ENCODE data around the gene LARP6. TPM values are rescaled to one million over a fixed set of nuclear protein-coding genes. Genes with fewer than 3 reads are reported as not detected.
A peak's percentile ranks its signal among the peaks of the same experiment; 100 is the strongest.

The LARP6 gene
- total RNA-seq, 1 donor from 2014 or later = 24.8 TPM

DNA sequence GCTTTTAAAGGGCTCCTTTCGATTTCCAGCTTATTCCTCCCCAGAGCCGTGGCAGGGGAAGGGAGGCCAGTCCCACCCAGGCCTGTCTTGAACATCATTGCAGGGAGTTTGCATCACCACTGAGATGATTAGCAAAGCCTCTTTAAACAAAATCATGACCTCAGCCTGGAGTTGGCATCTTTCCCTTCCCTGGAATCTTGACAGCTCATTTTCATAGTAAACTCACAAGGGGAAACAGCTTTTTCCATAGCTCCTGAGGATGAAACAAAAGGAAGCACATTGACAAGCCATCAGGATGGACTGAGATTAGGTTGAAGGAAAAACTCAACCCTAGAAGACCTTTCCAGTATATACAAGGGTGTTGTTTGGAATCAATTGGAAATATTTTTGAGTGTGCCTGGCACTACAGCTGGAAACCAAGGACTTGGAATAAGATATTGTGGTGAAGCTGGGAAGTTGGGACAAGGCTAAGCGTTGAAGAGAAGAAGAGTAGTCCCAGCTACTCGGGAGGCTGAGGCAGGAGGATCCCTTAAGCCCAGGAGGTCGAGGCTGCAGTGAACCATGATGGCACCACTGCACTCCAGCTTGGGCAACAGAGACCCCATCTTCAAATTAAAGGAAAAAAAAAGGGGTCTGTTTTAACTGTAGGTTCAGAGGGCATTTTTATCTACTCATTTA, 3.1 kb upstream of the LARP6 start:
- no peak for DNase-seq (ENCODE audit: low spot score in 2 of 2, unreplicated experiment in 2 of 2)
- TF ChIP-seq CTCF (IDR thresholded peaks at IDR 0.05; ENCODE audit: unreplicated experiment) = no peak
- Mint-ChIP-seq H3K4me1 (peaks cover 15% of the 10 kb centered on the region), H3K36me3 (no peaks in the 10 kb centered on the region), H3K27ac (peak overlapping the region; percentile 18), H3K9me3 (no peaks in the 10 kb centered on the region), H3K4me3 (no peak overlapping the region), H3K27me3 (ENCODE audit: low read depth) (no peaks in the 10 kb centered on the region)

- H3K9me3 Mint-ChIP-seq = no peaks in the 10 kb centered on the region
- H3K36me3 Mint-ChIP-seq = peaks cover 4% of the 10 kb centered on the region
- DNase-seq (ENCODE audit: low spot score in 2 of 2, unreplicated experiment in 2 of 2) = no peak
- H3K27me3 Mint-ChIP-seq (ENCODE audit: low read depth) = no peaks in the 10 kb centered on the region
- H3K4me1 Mint-ChIP-seq = peaks cover 15% of the 10 kb centered on the region
- TF ChIP-seq CTCF (IDR thresholded peaks at IDR 0.05; ENCODE audit: unreplicated experiment) = no peak
- no peak overlapping the region for H3K4me3 Mint-ChIP-seq
- peak overlapping the region; percentile 18 for H3K27ac Mint-ChIP-seq
These were observed 2.4 kb upstream of the LARP6 start for GRCh38 chr15:70856177-70856883.

- Mint-ChIP-seq H3K4me1 (peaks cover 15% of the 10 kb centered on the region), H3K36me3 (peaks cover 8% of the 10 kb centered on the region), H3K27me3 (ENCODE audit: low read depth) (no peaks in the 10 kb centered on the region), H3K9me3 (no peaks in the 10 kb centered on the region), H3K4me3 (no peak overlapping the region), H3K27ac (no peak overlapping the region)
- no peak for TF ChIP-seq CTCF (IDR thresholded peaks at IDR 0.05; ENCODE audit: unreplicated experiment)
- DNase-seq (ENCODE audit: low spot score in 2 of 2, unreplicated experiment in 2 of 2) = no peak
These were observed 1.8 kb upstream of the LARP6 start for GRCh38 chr15:70855764-70856163.

DNA sequence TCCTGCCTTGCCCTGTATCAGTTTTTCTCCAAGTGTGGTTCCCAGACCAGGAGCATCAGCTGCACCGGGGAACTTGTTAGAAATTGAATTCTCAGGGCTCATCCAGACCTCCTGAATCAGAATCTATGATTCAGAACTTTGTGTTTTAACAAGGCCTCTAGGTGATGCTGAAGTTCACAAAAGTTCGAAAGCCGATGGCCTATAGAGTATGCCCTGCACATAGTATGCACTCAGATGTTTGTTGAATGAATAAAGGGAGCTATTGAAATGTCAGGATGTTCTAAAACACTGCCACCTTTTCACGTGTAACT, 664 bp upstream of the LARP6 start:
- no peak for DNase-seq (ENCODE audit: low spot score in 2 of 2, unreplicated experiment in 2 of 2)
- Mint-ChIP-seq H3K27me3 (ENCODE audit: low read depth) (no peaks in the 10 kb centered on the region), H3K4me1 (peaks cover 15% of the 10 kb centered on the region), H3K4me3 (peak overlapping the region; percentile 93), H3K36me3 (peaks cover 18% of the 10 kb centered on the region), H3K9me3 (no peaks in the 10 kb centered on the region), H3K27ac (peak overlapping the region; percentile 96)
- TF ChIP-seq CTCF (IDR thresholded peaks at IDR 0.05; ENCODE audit: unreplicated experiment) = no peak

- Mint-ChIP-seq H3K27ac (peak overlapping the region; percentile 95), H3K27me3 (ENCODE audit: low read depth) (no peaks in the 10 kb centered on the region), H3K9me3 (no peaks in the 10 kb centered on the region), H3K36me3 (peaks cover 18% of the 10 kb centered on the region), H3K4me1 (peaks cover 15% of the 10 kb centered on the region), H3K4me3 (peak overlapping the region; percentile 89)
- no peak for TF ChIP-seq CTCF (IDR thresholded peaks at IDR 0.05; ENCODE audit: unreplicated experiment)
- DNase-seq (ENCODE audit: low spot score in 2 of 2, unreplicated experiment in 2 of 2) = peak in 1 of 2 experiments; percentile 57
These were observed 512 bp downstream of the LARP6 start for GRCh38 chr15:70853318-70853972.
